ENCODE data around the gene TRMT61A.
"Not testable (repeated sequence)": the region's sequence is repeated elsewhere in the genome, so short reads cannot be mapped to it uniquely, and the experiment has no call there.

The TRMT61A gene

GRCh38 chr14:103508521-103509329, 20.3 kb upstream of the TRMT61A start:
- FAIRE-seq, result no peak

GRCh38 chr14:103509864-103510723, 18.9 kb upstream of the TRMT61A start:
- FAIRE-seq (no peak), DNase-seq (ENCODE audit: insufficient read length, low spot score) (no peak)

More at GRCh38 chr14:103508521-103509329, 20.3 kb upstream of the TRMT61A start:
- DNase-seq (ENCODE audit: insufficient read length, low spot score), result no peak

DNA sequence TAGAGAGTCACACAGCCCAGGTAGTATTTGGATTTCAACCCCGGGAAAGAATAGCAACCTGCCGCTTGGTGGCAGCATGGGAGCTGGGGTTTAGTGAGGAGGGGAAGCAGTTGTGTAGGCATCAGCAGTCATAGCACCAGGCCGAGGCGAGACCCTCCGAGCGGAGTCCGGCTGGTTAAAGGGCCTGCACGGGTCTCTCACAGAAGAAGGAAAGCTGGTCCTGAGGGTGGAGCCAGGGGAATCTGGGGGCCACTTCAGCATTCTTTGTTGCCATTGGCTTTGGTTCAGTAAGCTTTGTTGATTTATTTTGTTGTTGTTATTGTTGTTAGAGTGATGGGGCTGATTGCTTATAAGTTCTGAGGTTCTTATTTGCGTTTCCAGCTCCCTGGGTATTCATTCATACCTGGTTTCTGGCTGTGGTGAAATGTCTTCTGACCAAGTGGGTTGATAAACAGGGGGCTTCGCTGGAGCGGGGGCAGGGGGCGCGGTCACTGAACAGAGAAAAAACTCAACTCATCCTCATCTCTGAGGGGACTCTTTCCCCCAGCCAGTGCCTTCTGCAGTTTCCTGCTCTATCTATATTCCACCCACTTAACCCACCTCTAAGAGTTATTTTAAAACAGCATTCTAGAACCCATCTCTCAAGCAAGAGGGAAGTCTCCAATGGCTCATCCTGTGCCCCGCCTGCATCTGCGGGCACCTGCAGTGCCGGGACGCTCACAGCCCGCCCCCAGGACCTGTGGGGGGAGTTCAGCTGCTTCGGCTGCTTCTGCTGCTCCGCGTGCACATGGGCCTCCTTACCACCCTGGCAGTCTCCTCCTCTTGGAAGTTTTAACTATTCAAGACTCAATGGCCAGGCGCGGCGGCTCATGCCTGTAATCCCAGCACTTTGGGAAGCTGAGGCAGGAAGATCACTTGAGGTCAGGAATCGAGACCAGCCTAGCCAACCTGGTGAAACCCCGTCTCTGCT, 18.0 kb upstream of the TRMT61A start:
- FAIRE-seq, result no peak
- no peak for DNase-seq (ENCODE audit: insufficient read length, low spot score)

GRCh38 chr14:103512180-103512579, 16.8 kb upstream of the TRMT61A start:
- FAIRE-seq; DNase-seq (ENCODE audit: insufficient read length, low spot score): not testable (repeated sequence)

DNA sequence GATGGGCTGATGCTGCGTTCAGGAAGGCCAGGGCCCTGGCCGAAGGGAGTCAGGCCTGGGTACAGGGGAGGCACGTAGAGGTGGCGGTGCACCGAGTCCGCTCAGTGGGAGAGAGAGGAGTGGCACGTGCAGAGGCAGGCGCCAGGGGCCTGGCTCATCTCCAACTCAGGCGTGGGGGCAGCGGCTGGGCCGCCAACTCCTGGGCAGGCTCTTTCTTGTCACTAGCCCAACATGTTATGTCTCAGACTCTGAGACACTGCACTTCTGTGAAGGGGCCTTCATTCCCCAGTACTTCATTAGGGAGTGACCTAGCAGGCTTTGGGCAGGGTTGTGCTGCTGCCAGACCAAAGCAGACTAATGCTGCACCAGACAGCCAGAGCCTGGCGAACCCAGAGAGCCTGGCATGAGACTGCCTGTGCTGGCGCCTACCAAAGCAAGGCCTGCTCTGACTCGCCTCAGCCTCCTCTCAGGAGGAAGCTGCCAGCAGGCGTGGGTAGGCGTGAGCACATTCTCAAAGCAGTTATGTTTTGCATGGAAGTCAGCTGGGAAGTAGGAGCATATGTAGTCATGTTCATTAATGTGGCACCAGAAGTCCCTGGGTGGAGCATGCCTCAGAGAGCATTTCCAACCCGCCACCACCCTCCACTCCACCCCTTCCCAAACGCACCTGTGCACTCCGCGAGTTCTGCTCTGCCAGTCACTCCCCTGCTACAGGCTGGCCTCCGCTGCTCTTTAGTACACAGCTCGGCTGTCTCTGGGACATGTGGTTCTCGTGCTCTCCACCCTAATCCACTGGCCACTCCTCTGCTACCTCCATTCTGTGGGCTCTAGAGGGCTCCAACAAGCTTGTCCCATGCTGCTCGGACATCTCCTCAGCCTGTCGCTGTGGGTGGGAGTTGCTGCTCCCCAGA, 16.0 kb upstream of the TRMT61A start:
- FAIRE-seq, result no peak
- DNase-seq (ENCODE audit: insufficient read length, low spot score), result no peak

DNA sequence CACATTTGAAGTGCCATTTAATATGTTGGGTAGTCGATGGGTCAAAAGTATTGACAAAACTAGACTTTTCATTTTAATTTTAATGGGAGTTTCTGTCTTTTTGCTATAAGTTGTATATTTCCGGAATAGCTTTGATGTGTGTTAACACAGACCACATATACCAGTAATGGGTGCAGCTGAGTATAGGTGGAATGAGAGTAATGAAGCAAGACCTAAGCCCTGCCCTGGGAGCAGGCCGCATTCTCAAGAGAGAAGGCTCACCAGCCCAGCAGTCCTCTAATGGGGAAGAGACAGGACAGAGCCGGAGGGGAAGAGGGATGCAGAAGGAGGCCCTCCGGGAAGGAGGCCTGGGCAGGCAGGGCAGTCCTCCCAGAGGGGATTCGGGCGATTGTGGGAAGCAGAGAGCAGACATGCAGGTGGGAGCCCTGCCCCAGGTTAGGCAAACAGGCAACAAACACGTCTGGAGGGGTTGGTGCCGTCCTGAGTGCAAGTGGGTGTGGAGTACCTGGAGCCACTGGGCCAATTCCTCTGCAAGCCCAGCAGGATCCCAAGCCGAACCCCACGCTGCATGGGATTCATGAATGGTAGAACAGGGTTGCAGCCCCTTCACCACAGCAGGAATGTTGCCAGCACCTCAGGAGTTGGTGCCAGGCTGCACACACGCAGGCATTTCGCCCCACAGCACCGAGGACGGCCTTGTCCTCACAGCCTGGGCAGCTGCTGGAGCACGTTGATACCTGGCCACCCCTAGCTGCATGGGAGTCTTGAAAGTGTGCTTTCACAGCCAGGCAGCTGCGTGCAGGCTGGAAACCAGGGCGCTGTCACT, 14.2 kb upstream of the TRMT61A start:
- no peak for DNase-seq (ENCODE audit: insufficient read length, low spot score)

GRCh38 chr14:103516426-103517173, 12.4 kb upstream of the TRMT61A start:
- DNase-seq (ENCODE audit: insufficient read length, low spot score) (no peak), FAIRE-seq (no peak)

More for the DNA sequence above, 14.2 kb upstream of the TRMT61A start:
- no peak for FAIRE-seq

GRCh38 chr14:103517174-103517566, 11.8 kb upstream of the TRMT61A start:
- FAIRE-seq, result no peak
- no peak for DNase-seq (ENCODE audit: insufficient read length, low spot score)

- no peak for DNase-seq (ENCODE audit: insufficient read length, low spot score)
- no peak for FAIRE-seq
These were observed 11.1 kb upstream of the TRMT61A start for GRCh38 chr14:103517721-103518421.

DNA sequence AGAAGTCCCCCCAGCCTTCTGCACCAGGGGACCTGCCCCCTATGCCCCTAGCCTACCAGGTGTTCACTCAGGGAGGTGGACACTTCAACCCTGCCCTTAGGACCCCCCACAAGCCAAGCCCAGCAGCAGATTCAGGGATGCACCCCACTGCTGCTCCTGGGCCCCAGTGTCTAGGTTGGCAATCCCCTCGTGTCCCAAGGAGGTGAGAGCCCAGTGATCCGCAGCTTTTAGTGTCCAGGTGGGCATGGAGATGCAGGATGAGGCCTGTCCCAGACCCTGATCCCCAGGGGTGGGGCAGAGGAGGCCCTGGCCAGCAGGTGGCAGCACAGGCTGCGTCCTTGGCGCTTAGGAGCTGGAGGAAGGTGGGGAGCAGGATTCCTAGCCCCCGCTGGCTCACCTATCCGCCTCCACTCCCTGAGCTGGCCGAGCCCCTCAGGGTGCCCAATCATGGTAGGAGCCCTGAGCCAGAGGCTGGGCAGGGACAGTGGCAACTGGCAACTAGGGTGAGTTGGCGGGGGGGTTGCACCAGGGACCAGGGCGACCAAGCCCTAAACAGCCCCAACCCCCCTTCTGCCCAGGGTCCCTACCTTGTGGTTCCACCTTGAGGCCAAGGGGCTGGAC, 10.5 kb upstream of the TRMT61A start:
- peak; percentile 72 for FAIRE-seq
- peak; percentile 88 for DNase-seq (ENCODE audit: insufficient read length, low spot score)

DNA sequence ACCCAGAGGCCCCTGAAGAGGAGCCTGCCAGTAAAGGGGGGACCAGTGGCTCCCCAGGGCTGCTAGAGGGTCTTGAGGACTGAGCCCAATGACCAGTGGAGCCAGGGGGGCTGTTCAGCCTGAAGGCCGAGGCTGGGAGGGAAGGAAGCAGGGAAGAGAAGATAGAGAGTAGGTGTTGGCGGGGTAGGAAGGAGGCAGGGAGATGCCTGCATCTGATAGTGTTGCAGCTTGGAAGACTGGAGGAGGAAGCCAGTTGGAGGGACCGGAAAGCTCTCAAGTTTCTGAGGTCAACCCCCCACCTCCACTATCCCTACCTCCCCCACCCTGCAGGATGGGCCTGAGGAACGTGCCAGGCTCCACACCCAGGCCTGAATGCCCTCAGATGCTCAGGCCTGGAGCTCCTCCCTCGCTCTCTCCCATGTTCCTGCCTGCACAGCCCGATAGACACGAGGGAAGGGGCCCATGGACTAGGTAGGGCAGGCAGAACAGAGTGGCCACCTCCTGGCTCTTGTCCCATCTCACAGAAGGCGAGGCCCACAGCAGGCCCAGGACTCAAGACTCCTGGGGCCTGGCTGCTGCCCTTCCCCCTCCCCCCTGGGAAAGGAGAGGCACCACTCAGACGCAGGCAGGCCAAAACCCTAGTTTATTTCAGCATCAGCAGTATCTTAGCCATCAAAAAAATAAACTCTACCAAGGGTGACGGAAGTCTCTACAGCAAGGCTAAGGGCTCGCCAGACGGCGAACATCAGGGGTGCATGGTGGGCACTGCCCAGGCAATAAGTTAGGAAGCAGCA, 9.8 kb upstream of the TRMT61A start:
- FAIRE-seq (no peak), DNase-seq (ENCODE audit: insufficient read length, low spot score) (no peak)

DNA sequence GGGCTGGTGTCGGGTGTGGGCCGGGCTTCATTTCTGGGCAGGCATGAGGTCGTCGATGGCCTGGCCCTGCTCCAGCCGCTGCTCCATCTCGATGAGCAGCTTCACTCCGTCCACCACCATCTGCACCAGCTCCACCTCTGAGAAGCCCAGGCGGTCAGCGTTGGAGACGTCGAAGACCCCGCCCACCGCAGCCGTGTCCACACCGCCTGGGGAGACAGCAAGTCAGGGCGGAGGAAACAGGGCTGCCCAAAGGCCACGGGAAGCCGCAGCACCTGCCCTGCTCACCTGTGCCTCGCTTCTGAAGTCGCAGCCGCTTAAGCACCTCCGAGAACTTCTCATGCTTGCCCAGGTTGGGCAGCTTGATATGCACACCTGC, 9.2 kb upstream of the TRMT61A start:
- FAIRE-seq (no peak), DNase-seq (ENCODE audit: insufficient read length, low spot score) (no peak)

DNA sequence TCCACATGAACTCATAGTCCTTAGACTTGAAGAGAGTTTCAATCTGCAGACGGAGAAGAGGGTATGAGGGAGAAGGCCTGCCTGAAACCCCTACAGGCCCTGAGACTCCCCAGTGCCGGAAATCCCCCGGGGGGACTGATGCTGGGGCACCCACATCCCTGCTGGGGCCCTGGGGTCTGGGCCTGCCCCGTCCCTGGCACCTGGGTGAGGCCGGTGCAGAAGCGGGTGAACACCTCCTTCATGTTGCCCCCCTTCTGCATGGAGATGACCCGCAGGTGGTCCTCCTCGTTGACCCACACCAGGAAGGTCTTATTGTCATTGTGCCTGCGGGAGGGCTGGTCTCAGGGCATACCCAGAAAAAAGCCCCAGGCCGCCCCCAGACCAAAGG, 8.7 kb upstream of the TRMT61A start:
- FAIRE-seq (no peak), DNase-seq (ENCODE audit: insufficient read length, low spot score) (no peak)

DNA sequence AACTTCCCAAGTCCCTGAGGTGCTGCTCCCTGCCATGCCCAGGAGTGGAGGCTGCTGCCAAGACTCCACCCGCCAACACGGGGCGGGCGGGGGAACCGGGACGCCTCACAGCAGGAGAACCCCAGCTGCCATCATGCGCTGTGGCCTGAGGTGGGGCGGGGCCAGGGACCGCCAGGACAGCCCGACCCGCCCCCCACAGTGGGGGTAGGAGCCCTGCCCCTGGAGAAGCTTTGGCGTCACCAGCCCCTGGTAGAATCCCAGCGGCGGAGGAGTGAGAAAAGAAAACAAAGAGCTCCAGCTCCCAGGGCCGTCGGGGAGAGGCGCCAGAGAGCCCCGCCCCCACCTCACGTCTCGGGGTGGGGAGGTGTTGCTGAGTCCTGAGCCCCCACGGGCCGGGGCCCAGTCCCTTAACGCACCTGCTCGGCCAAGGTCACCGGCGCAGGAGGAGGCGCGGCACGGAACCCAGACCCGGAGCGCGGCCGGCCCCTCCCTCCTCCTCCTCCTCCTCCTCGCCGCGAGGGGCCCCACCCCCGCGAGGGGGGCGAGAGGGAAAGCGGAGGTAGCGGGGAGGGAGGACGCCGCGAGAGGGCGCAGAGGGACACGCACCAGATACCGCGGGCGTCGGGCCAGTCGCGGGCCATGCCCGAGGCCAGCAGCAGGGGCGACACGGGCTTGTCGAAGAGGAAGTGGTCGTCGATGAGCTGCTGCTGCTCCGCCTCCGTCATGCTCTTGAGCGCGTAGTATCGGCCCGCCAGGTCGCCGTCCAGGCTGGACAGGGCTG, 8.1 kb upstream of the TRMT61A start:
- DNase-seq (ENCODE audit: insufficient read length, low spot score), result no peak
- peak; percentile 76 for FAIRE-seq

- no peak for FAIRE-seq
- DNase-seq (ENCODE audit: insufficient read length, low spot score), result no peak
These were observed 7.5 kb upstream of the TRMT61A start for GRCh38 chr14:103521438-103521950.
